PC-3 (cell line): ENCODE data around the gene SRCAP.

ENCODE experiments used
- EZH2 ChIP-seq: fragments of 300-600 bp; sonication (generic); IDR thresholded peaks from one replicate; pipeline ENCODE4 v1.6.1; 2017; ENCODE audit warnings: antibody characterized with exemption, mild to moderate bottlenecking, low read length; ENCODE audit not compliant: unreplicated experiment
- EZH2phosphoT487 ChIP-seq: fragments of 300-600 bp; sonication (generic); IDR thresholded peaks from 2 replicates; pipeline ENCODE4 v1.6.1; 2018; ENCODE audit warnings: mild to moderate bottlenecking, antibody characterized with exemption, low read length, borderline replicate concordance
- TF ChIP-seq, protein P1 (sequence below): fragments of 300-600 bp; sonication (generic); conservative IDR thresholded peaks from 2 replicates; pipeline ENCODE4 v1.5.1; 2017; ENCODE audit warnings: antibody characterized with exemption, low read depth, mild to moderate bottlenecking, low read length

DNA sequence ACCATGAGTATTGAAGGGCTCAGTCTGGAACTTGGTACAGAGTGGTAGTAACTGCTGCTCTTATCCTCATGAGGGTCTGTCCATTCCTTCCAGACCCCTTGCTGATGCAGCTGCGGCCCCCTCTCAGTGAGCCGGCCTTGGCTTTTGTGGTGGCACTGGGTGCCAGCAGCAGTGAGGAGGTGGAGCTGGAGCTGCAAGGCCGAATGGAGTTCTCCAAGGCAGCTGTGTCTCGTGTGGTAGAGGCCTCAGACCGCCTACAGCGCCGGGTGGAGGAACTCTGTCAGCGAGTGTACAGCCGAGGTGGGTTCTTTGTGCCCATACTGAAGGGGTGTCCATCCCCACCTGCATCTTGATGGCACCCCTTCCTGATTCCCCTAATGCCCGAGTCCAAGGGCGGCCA, 65.1 kb downstream of the SRCAP start:
- TF ChIP-seq, protein P1, sequence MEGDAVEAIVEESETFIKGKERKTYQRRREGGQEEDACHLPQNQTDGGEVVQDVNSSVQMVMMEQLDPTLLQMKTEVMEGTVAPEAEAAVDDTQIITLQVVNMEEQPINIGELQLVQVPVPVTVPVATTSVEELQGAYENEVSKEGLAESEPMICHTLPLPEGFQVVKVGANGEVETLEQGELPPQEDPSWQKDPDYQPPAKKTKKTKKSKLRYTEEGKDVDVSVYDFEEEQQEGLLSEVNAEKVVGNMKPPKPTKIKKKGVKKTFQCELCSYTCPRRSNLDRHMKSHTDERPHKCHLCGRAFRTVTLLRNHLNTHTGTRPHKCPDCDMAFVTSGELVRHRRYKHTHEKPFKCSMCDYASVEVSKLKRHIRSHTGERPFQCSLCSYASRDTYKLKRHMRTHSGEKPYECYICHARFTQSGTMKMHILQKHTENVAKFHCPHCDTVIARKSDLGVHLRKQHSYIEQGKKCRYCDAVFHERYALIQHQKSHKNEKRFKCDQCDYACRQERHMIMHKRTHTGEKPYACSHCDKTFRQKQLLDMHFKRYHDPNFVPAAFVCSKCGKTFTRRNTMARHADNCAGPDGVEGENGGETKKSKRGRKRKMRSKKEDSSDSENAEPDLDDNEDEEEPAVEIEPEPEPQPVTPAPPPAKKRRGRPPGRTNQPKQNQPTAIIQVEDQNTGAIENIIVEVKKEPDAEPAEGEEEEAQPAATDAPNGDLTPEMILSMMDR = no peak
- no peak for TF ChIP-seq EZH2phosphoT487
- TF ChIP-seq EZH2 = no peak
